GM12873 (cell line): Measurements from ENCODE around the gene FPR3.

ENCODE experiments used
- CTCF ChIP-seq: IDR thresholded peaks from 2 replicates; pipeline ENCODE4 v1.5.1; 2012; ENCODE audit warnings: low read depth, mild to moderate bottlenecking, moderate library complexity, low read length, control low read depth; ENCODE audit not compliant: insufficient read depth; ENCODE audit errors: missing control alignments

The FPR3 gene

GRCh38 chr19:51777570-51778462, 17.1 kb upstream of the FPR3 start:
- peak; percentile 81 for TF ChIP-seq CTCF

- no peak for TF ChIP-seq CTCF
Measured at GRCh38 chr19:51779181-51779580, 15.8 kb upstream of the FPR3 start.

GRCh38 chr19:51779703-51780102, 15.3 kb upstream of the FPR3 start:
- no peak for TF ChIP-seq CTCF

GRCh38 chr19:51780270-51780669, 14.7 kb upstream of the FPR3 start:
- TF ChIP-seq CTCF, result no peak

GRCh38 chr19:51781999-51782398, 13.0 kb upstream of the FPR3 start:
- TF ChIP-seq CTCF, result no peak

GRCh38 chr19:51783372-51783771, 11.6 kb upstream of the FPR3 start:
- TF ChIP-seq CTCF, result peak; percentile 15

- TF ChIP-seq CTCF, result no peak
Measured at GRCh38 chr19:51784109-51784785, 10.7 kb upstream of the FPR3 start.
